K562 (cell line): ENCODE results near the gene PCNX3. TPM values are rescaled to one million over a fixed set of nuclear protein-coding genes. Genes with fewer than 3 reads are reported as not detected.

Experiments
- CBX3 ChIP-seq, 2 experiments: IDR thresholded peaks; 1 replicate in 1 of 2; 2 replicates in 1 of 2; pipeline ENCODE4 v1.6.1; 2012; ENCODE audit warnings: inconsistent platforms in 2 of 2, low read length in 2 of 2, borderline replicate concordance in 1 of 2, control low read depth in 1 of 2
- ELF4 ChIP-seq: fragments of 450-650 bp; formaldehyde crosslinking; IDR thresholded peaks from 2 replicates; pipeline ENCODE4 v1.4.0; 2022; ENCODE audit warnings: missing genetic modification characterization
- FOXK2 ChIP-seq, 2 experiments: fragments of 450-650 bp; IDR thresholded peaks in 1 of 2; conservative IDR thresholded peaks in 1 of 2; 2 replicates each; pipeline ENCODE4 v1.6.1; 2016; ENCODE audit warnings: low read depth in 2 of 2, mild to moderate bottlenecking in 1 of 2
- FUS ChIP-seq: fragments of 200-400 bp; formaldehyde crosslinking; optimal IDR thresholded peaks from 2 replicates; pipeline ENCODE3; 2017; ENCODE audit warnings: low read depth, low read length
- MAFG ChIP-seq: fragments of 450-650 bp; conservative IDR thresholded peaks from 2 replicates; pipeline ENCODE4 v1.6.1; 2016; ENCODE audit warnings: missing genetic modification characterization, missing compliant biosample characterization
- MCM7 ChIP-seq, 2 experiments: fragments of 450-650 bp; IDR thresholded peaks; 2 replicates each; pipeline ENCODE4 v1.6.1; 2016 to 2018
- MTF1 ChIP-seq: fragments of 250-450 bp; sonication (Bioruptor Pico); IDR thresholded peaks from 2 replicates; pipeline ENCODE4 v1.9.0; 2021; ENCODE audit warnings: moderate library complexity, mild to moderate bottlenecking, inconsistent platforms, borderline replicate concordance
- NONO ChIP-seq, 2 experiments: fragments of 200-400 bp in 1 of 2; fragments of 450-650 bp in 1 of 2; formaldehyde crosslinking in 1 of 2; IDR thresholded peaks; 2 replicates each; pipeline ENCODE4 v1.6.1; 2017; ENCODE audit warnings: low read depth in 2 of 2, mild to moderate bottlenecking in 2 of 2, moderate library complexity in 2 of 2, low read length in 1 of 2
- SMAD3 ChIP-seq: fragments of 450-650 bp; formaldehyde crosslinking; conservative IDR thresholded peaks from 2 replicates; pipeline ENCODE4 v1.4.0; 2020; ENCODE audit warnings: mild to moderate bottlenecking
- ZBTB8A ChIP-seq: fragments of 450-650 bp; IDR thresholded peaks from 2 replicates; pipeline ENCODE4 v1.6.1; 2018; ENCODE audit warnings: mild to moderate bottlenecking, moderate library complexity; ENCODE audit not compliant: partially characterized antibody
- ZNF431 ChIP-seq: sonication (generic); formaldehyde crosslinking; IDR thresholded peaks from 2 replicates; pipeline ENCODE4 v1.8.0; 2022; ENCODE audit warnings: mild to moderate bottlenecking, missing genetic modification reagents
- ZNF717 ChIP-seq: fragments of 250-450 bp; sonication (Bioruptor Pico); IDR thresholded peaks from 2 replicates; pipeline ENCODE4 v1.5.0; 2021
- polyA plus RNA-seq, 8 experiments: library from polyadenylated mRNA; depleted of rRNA in 4 of 8; stranded (reverse) in 5 of 8; unstranded in 3 of 8; fragments of >200 nt; fragmentation: Nextera tagmentation in 2 of 8; fragmentation: Illumina TruSeq in 1 of 8; extraction: Ambion mirVana in 2 of 8; extraction: Trizol in 1 of 8; gene quantifications; 2 replicates each; pipeline versions ENCODE4 v1.2.1 to v1.2.3, GENCODE V29; 2011 to 2014; ENCODE audit warnings: inconsistent platforms in 1 of 8, missing spikeins in 1 of 8
- total RNA-seq, 7 experiments: library from RNA; depleted of rRNA in 6 of 7; stranded (reverse); fragments of >200 nt in 6 of 7; fragmentation: Illumina TruSeq in 2 of 7; extraction: Trizol in 2 of 7; gene quantifications; 2 replicates each; pipeline versions ENCODE4 v1.2.1 to v1.2.3, GENCODE V29; 2011 to 2021; ENCODE audit warnings: low replicate concordance in 1 of 7
- TF ChIP-seq, protein P1 (sequence below): fragments of 250-450 bp; sonication (Bioruptor Pico); IDR thresholded peaks from 2 replicates; pipeline ENCODE4 v1.4.0; 2020
- TF ChIP-seq, protein P2 (sequence below): fragments of 450-650 bp; IDR thresholded peaks from 2 replicates; pipeline ENCODE4 v1.6.1; 2016; ENCODE audit warnings: borderline replicate concordance
- TF ChIP-seq, protein P3 (sequence below): fragments of 250-450 bp; sonication (Bioruptor Pico); IDR thresholded peaks from 2 replicates; pipeline ENCODE4 v1.5.1; 2021; ENCODE audit warnings: mild to moderate bottlenecking
- TF ChIP-seq, protein P4 (sequence below): fragments of 450-650 bp; IDR thresholded peaks from 2 replicates; pipeline ENCODE4 v1.6.1; 2016

The PCNX3 gene
- total and polyA plus RNA-seq, 9 of the 15 experiments (the other 6 are each of a cell fraction or from before 2014, with no cell fraction given): 0.11 to 47.8 (median 12.8) TPM

DNA sequence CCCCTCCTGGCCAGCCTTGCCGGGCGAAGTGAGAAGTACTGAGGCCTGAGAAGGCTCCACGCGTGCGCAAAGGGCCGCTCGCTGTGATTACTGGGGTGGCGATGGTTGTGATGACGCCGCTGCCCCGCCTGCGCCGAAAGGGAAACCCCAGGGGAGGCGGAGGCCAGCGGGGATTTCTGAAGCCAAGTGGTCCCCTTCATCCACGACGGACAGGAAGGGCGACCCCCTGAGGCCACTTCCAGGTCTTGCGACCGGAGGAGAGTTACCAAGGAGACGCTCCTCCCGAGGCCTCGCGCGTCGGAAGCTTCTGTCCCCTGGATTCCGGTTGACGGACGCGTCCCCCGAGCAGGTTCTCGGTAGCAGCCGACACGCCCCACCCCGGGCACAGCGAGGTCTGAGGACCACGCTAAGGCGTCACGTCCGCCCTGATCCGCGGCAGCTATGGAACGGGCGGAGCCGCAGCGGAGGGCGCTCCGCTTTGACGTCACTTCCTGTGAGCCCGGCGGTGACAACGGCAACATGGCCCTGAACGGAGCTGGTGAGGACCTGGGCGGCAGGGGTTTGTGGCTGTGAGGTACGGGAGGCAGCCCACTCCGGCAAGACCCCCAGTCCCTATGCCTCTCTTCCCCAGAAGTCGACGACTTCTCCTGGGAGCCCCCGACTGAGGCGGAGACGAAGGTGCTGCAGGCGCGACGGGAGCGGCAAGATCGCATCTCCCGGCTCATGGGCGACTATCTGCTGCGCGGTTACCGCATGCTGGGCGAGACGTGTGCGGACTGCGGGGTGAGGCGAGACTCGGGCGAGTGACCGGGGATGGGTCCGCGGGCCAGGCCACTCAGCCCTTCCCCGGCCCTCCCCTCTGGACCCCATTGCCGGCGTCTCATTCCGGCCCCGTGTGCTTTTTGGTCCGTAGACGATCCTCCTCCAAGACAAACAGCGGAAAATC, 45.3 kb upstream of the PCNX3 start, which contains the start of gene ZNRD2 (continued):
- TF ChIP-seq, protein P1, sequence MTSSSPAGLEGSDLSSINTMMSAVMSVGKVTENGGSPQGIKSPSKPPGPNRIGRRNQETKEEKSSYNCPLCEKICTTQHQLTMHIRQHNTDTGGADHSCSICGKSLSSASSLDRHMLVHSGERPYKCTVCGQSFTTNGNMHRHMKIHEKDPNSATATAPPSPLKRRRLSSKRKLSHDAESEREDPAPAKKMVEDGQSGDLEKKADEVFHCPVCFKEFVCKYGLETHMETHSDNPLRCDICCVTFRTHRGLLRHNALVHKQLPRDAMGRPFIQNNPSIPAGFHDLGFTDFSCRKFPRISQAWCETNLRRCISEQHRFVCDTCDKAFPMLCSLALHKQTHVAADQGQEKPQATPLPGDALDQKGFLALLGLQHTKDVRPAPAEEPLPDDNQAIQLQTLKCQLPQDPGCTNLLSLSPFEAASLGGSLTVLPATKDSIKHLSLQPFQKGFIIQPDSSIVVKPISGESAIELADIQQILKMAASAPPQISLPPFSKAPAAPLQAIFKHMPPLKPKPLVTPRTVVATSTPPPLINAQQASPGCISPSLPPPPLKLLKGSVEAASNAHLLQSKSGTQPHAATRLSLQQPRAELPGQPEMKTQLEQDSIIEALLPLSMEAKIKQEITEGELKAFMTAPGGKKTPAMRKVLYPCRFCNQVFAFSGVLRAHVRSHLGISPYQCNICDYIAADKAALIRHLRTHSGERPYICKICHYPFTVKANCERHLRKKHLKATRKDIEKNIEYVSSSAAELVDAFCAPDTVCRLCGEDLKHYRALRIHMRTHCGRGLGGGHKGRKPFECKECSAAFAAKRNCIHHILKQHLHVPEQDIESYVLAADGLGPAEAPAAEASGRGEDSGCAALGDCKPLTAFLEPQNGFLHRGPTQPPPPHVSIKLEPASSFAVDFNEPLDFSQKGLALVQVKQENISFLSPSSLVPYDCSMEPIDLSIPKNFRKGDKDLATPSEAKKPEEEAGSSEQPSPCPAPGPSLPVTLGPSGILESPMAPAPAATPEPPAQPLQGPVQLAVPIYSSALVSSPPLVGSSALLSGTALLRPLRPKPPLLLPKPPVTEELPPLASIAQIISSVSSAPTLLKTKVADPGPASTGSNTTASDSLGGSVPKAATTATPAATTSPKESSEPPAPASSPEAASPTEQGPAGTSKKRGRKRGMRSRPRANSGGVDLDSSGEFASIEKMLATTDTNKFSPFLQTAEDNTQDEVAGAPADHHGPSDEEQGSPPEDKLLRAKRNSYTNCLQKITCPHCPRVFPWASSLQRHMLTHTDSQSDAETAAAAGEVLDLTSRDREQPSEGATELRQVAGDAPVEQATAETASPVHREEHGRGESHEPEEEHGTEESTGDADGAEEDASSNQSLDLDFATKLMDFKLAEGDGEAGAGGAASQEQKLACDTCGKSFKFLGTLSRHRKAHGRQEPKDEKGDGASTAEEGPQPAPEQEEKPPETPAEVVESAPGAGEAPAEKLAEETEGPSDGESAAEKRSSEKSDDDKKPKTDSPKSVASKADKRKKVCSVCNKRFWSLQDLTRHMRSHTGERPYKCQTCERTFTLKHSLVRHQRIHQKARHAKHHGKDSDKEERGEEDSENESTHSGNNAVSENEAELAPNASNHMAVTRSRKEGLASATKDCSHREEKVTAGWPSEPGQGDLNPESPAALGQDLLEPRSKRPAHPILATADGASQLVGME: peak; percentile 73; the same call in 1 of the 2 replicates
- TF ChIP-seq CBX3 (IDR thresholded peaks at IDR 0.05; ENCODE audit: borderline replicate concordance in 1 of 2, low read length in 2 of 2) (peak in 1 of 2 experiments; percentile 33; a peak in 1 of 3 replicates), SMAD3 (CRISPR knock-in tag) (no peak), MAFG (tag) (no peak), ZBTB8A (no peak), ZNF717 (CRISPR knock-in tag) (no peak), ELF4 (0 out of 2 replicates have a peak, but pooled peaks have one; percentile 35), FOXK2 (conservative IDR thresholded peaks at IDR 0.05 in 1 of 2, IDR thresholded peaks at IDR 0.05 in 1 of 2; ENCODE audit: low read depth in 2 of 2) (peak; percentile 98 to 99), FUS (no peak), NONO (IDR thresholded peaks at IDR 0.05; ENCODE audit: low read depth in 2 of 2, low read length in 1 of 2) (no peak), MTF1 (CRISPR knock-in tag) (no peak), MCM7 (IDR thresholded peaks at IDR 0.05) (no peak), ZNF431 (CRISPR knock-in tag) (no peak)
- TF ChIP-seq, protein P2, sequence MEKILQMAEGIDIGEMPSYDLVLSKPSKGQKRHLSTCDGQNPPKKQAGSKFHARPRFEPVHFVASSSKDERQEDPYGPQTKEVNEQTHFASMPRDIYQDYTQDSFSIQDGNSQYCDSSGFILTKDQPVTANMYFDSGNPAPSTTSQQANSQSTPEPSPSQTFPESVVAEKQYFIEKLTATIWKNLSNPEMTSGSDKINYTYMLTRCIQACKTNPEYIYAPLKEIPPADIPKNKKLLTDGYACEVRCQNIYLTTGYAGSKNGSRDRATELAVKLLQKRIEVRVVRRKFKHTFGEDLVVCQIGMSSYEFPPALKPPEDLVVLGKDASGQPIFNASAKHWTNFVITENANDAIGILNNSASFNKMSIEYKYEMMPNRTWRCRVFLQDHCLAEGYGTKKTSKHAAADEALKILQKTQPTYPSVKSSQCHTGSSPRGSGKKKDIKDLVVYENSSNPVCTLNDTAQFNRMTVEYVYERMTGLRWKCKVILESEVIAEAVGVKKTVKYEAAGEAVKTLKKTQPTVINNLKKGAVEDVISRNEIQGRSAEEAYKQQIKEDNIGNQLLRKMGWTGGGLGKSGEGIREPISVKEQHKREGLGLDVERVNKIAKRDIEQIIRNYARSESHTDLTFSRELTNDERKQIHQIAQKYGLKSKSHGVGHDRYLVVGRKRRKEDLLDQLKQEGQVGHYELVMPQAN: peak; percentile 96; the same call in 1 of the 2 replicates
- TF ChIP-seq, protein P3, sequence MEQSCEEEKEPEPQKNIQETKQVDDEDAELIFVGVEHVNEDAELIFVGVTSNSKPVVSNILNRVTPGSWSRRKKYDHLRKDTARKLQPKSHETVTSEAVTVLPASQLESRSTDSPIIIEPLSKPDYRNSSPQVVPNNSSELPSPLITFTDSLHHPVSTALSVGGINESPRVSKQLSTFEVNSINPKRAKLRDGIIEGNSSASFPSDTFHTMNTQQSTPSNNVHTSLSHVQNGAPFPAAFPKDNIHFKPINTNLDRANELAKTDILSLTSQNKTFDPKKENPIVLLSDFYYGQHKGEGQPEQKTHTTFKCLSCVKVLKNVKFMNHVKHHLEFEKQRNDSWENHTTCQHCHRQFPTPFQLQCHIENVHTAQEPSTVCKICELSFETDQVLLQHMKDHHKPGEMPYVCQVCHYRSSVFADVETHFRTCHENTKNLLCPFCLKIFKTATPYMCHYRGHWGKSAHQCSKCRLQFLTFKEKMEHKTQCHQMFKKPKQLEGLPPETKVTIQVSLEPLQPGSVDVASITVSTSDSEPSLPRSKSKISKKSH (CRISPR knock-in tag): no peak
- TF ChIP-seq, protein P4, sequence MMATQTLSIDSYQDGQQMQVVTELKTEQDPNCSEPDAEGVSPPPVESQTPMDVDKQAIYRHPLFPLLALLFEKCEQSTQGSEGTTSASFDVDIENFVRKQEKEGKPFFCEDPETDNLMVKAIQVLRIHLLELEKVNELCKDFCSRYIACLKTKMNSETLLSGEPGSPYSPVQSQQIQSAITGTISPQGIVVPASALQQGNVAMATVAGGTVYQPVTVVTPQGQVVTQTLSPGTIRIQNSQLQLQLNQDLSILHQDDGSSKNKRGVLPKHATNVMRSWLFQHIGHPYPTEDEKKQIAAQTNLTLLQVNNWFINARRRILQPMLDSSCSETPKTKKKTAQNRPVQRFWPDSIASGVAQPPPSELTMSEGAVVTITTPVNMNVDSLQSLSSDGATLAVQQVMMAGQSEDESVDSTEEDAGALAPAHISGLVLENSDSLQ: peak; percentile 96
